Activated T-helper 17 cell treated with anti-CD3 and anti-CD28 coated beads, Interleukin-2, amount 50 U/mL, for 72 hours (primary cell): ENCODE data around the gene TBX21. TPM values are rescaled to one million over a fixed set of nuclear protein-coding genes. Genes with fewer than 3 reads are reported as not detected.

ENCODE experiments used
- ATAC-seq: fragments of 150-1000 bp; cut with Tn5 transposase; replicated peaks from 2 replicates; pipeline ENCODE4 v1.10.0; 2021; ENCODE audit warnings: mild to moderate bottlenecking, moderate library complexity
- H3K27ac Mint-ChIP-seq: one replicate; pipeline ENCODE4 v1.8.0; 2022; ENCODE audit warnings: mixed read lengths
- H3K27me3 Mint-ChIP-seq: one replicate; pipeline ENCODE4 v1.8.0; 2022; ENCODE audit warnings: mixed read lengths
- H3K36me3 Mint-ChIP-seq: one replicate; pipeline ENCODE4 v1.8.0; 2022; ENCODE audit warnings: low read depth, mild to moderate bottlenecking, mixed read lengths
- H3K4me1 Mint-ChIP-seq: one replicate; pipeline ENCODE4 v1.8.0; 2022; ENCODE audit warnings: mixed read lengths
- H3K4me3 Mint-ChIP-seq: one replicate; pipeline ENCODE4 v1.8.0; 2022; ENCODE audit warnings: mild to moderate bottlenecking, mixed read lengths
- H3K9me3 Mint-ChIP-seq: one replicate; pipeline ENCODE4 v1.8.0; 2022; ENCODE audit warnings: mixed read lengths
- total RNA-seq, 2 donors: library from RNA; stranded (reverse); gene quantifications; one replicate each; pipeline ENCODE4 v1.2.3, GENCODE V29; 2022

TBX21 gene
- total RNA-seq, 2 donors from 2014 or later, result 19.9 to 30.5 TPM

- Mint-ChIP-seq H3K9me3 (no peaks in the 10 kb centered on the region), H3K36me3 (peaks cover 53% of the 10 kb centered on the region), H3K27ac (peak overlapping the region; percentile 90), H3K27me3 (no peaks in the 10 kb centered on the region), H3K4me1 (peaks cover 31% of the 10 kb centered on the region), H3K4me3 (peak overlapping the region; percentile 88)
- ATAC-seq, result peak; percentile 60
Observed at GRCh38 chr17:47694581-47695428, 38.2 kb upstream of the TBX21 start.

- Mint-ChIP-seq H3K4me1 (peaks cover 31% of the 10 kb centered on the region), H3K27me3 (no peaks in the 10 kb centered on the region), H3K27ac (peak overlapping the region; percentile 90), H3K36me3 (peaks cover 58% of the 10 kb centered on the region), H3K9me3 (no peaks in the 10 kb centered on the region), H3K4me3 (peak overlapping the region; percentile 88)
- no peak for ATAC-seq
Observed at GRCh38 chr17:47695429-47696376, 37.3 kb upstream of the TBX21 start.

- Mint-ChIP-seq H3K9me3 (no peaks in the 10 kb centered on the region), H3K4me3 (peak overlapping the region; percentile 88), H3K4me1 (peaks cover 35% of the 10 kb centered on the region), H3K27ac (peak overlapping the region; percentile 90), H3K36me3 (peaks cover 68% of the 10 kb centered on the region), H3K27me3 (no peaks in the 10 kb centered on the region)
- ATAC-seq, result no peak
Observed at GRCh38 chr17:47696717-47697642, 36.1 kb upstream of the TBX21 start.

GRCh38 chr17:47697906-47698711 is 34.9 kb upstream of the TBX21 start:
- H3K36me3 Mint-ChIP-seq, result peaks cover 74% of the 10 kb centered on the region
- H3K27me3 Mint-ChIP-seq, result no peaks in the 10 kb centered on the region
- H3K4me3 Mint-ChIP-seq, result peak overlapping the region; percentile 28
- H3K9me3 Mint-ChIP-seq, result no peaks in the 10 kb centered on the region
- H3K4me1 Mint-ChIP-seq, result peaks cover 30% of the 10 kb centered on the region
- no peak for ATAC-seq
- H3K27ac Mint-ChIP-seq, result peak overlapping the region; percentile 12

GRCh38 chr17:47698749-47699535 is 34.1 kb upstream of the TBX21 start:
- Mint-ChIP-seq H3K36me3 (peaks cover 76% of the 10 kb centered on the region), H3K4me3 (peak overlapping the region; percentile 28), H3K4me1 (peaks cover 32% of the 10 kb centered on the region), H3K27ac (peak overlapping the region; percentile 12), H3K27me3 (no peaks in the 10 kb centered on the region), H3K9me3 (no peaks in the 10 kb centered on the region)
- peak; percentile 44 for ATAC-seq

GRCh38 chr17:47699536-47699840 is 33.5 kb upstream of the TBX21 start:
- H3K4me3 Mint-ChIP-seq, result peak overlapping the region; percentile 28
- H3K27me3 Mint-ChIP-seq, result no peaks in the 10 kb centered on the region
- no peak for ATAC-seq
- peaks cover 36% of the 10 kb centered on the region for H3K4me1 Mint-ChIP-seq
- no peak overlapping the region for H3K27ac Mint-ChIP-seq
- peaks cover 82% of the 10 kb centered on the region for H3K36me3 Mint-ChIP-seq
- no peaks in the 10 kb centered on the region for H3K9me3 Mint-ChIP-seq

- H3K4me1 Mint-ChIP-seq, result peaks cover 39% of the 10 kb centered on the region
- no peaks in the 10 kb centered on the region for H3K9me3 Mint-ChIP-seq
- peak overlapping the region; percentile 81 for H3K27ac Mint-ChIP-seq
- H3K4me3 Mint-ChIP-seq, result peak overlapping the region; percentile 81
- peaks cover 82% of the 10 kb centered on the region for H3K36me3 Mint-ChIP-seq
- ATAC-seq, result peak; percentile 32
- no peaks in the 10 kb centered on the region for H3K27me3 Mint-ChIP-seq
Observed at GRCh38 chr17:47700471-47701449, 32.3 kb upstream of the TBX21 start.

- Mint-ChIP-seq H3K36me3 (peaks cover 75% of the 10 kb centered on the region), H3K4me3 (peak overlapping the region; percentile 81), H3K27me3 (no peaks in the 10 kb centered on the region), H3K27ac (peak overlapping the region; percentile 81), H3K4me1 (peaks cover 46% of the 10 kb centered on the region), H3K9me3 (no peaks in the 10 kb centered on the region)
- ATAC-seq, result no peak
Observed at GRCh38 chr17:47701608-47702007, 31.4 kb upstream of the TBX21 start.

- H3K36me3 Mint-ChIP-seq, result peaks cover 66% of the 10 kb centered on the region
- H3K9me3 Mint-ChIP-seq, result no peaks in the 10 kb centered on the region
- H3K27ac Mint-ChIP-seq, result peak overlapping the region; percentile 81
- no peaks in the 10 kb centered on the region for H3K27me3 Mint-ChIP-seq
- no peak for ATAC-seq
- H3K4me3 Mint-ChIP-seq, result peak overlapping the region; percentile 81
- H3K4me1 Mint-ChIP-seq, result peaks cover 55% of the 10 kb centered on the region
Observed at GRCh38 chr17:47702391-47702995, 30.5 kb upstream of the TBX21 start.

GRCh38 chr17:47703191-47703591 is 29.8 kb upstream of the TBX21 start:
- Mint-ChIP-seq H3K4me3 (peak overlapping the region; percentile 81), H3K27ac (peak overlapping the region; percentile 89), H3K9me3 (no peaks in the 10 kb centered on the region), H3K27me3 (no peaks in the 10 kb centered on the region), H3K4me1 (peaks cover 55% of the 10 kb centered on the region), H3K36me3 (peaks cover 64% of the 10 kb centered on the region)
- ATAC-seq, result no peak

- no peaks in the 10 kb centered on the region for H3K27me3 Mint-ChIP-seq
- peak overlapping the region; percentile 89 for H3K27ac Mint-ChIP-seq
- H3K36me3 Mint-ChIP-seq, result peaks cover 59% of the 10 kb centered on the region
- peaks cover 55% of the 10 kb centered on the region for H3K4me1 Mint-ChIP-seq
- ATAC-seq, result no peak
- peak overlapping the region; percentile 81 for H3K4me3 Mint-ChIP-seq
- no peaks in the 10 kb centered on the region for H3K9me3 Mint-ChIP-seq
Observed at GRCh38 chr17:47703671-47704070, 29.4 kb upstream of the TBX21 start.
